ENCODE data around the gene IL37.

DNA sequence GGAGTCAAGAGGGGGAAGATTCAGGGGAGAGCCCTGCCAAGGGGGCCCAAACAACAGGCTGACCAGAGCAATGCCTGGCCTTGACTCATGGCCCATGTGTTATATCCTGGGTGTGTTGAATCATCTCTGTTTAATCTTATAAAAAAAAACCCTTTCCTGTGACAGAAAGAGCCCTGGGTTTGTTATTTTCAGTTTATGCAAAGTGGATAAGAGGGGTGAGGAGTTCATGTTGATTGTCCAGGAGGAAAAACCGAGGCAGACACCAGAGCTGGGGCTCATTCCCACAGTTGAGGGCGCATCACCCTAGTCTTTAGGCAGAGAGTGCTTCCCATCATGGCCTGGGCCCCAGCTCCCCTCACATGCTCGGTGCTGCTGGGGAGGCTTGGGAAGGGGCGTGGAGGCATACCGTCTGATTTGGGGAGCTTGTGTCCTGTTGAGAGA is 30.9 kb upstream of the IL37 start:
- TF ChIP-seq, protein P1, sequence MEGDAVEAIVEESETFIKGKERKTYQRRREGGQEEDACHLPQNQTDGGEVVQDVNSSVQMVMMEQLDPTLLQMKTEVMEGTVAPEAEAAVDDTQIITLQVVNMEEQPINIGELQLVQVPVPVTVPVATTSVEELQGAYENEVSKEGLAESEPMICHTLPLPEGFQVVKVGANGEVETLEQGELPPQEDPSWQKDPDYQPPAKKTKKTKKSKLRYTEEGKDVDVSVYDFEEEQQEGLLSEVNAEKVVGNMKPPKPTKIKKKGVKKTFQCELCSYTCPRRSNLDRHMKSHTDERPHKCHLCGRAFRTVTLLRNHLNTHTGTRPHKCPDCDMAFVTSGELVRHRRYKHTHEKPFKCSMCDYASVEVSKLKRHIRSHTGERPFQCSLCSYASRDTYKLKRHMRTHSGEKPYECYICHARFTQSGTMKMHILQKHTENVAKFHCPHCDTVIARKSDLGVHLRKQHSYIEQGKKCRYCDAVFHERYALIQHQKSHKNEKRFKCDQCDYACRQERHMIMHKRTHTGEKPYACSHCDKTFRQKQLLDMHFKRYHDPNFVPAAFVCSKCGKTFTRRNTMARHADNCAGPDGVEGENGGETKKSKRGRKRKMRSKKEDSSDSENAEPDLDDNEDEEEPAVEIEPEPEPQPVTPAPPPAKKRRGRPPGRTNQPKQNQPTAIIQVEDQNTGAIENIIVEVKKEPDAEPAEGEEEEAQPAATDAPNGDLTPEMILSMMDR (IDR thresholded peaks at IDR 0.05), result no peak
- TF ChIP-seq POLR2A (IDR thresholded peaks at IDR 0.05) (no peak), POLR2AphosphoS5 (IDR thresholded peaks at IDR 0.05) (no peak)
